Measurements from ENCODE around the gene TUBGCP5.
"Not testable (repeated sequence)": the region's sequence is repeated elsewhere in the genome, so short reads cannot be mapped to it uniquely, and the experiment has no call there.

Gene TUBGCP5

DNA sequence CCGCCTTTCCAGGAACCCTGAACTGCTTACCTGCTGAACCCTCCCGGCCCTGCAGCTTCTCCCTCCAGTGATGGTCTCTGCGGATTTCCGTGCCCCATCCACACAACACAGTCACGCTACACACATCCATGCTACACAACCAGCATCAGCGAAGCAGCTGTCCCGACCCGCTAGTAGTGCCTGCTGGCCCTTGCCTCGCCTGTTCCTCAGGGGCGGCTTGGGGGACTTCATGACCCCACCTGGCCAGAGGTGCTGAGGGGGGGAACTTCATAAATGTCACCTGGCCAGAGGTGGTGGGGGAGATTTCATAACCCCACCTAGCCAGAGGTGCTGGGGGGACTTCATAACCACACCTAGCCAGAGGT lies 530 bp upstream of the TUBGCP5 start:
- no peak for DNase-seq

GRCh38 chr15:23038726-23039142 lies 635 bp downstream of the TUBGCP5 start:
- DNase-seq, result no peak

DNA sequence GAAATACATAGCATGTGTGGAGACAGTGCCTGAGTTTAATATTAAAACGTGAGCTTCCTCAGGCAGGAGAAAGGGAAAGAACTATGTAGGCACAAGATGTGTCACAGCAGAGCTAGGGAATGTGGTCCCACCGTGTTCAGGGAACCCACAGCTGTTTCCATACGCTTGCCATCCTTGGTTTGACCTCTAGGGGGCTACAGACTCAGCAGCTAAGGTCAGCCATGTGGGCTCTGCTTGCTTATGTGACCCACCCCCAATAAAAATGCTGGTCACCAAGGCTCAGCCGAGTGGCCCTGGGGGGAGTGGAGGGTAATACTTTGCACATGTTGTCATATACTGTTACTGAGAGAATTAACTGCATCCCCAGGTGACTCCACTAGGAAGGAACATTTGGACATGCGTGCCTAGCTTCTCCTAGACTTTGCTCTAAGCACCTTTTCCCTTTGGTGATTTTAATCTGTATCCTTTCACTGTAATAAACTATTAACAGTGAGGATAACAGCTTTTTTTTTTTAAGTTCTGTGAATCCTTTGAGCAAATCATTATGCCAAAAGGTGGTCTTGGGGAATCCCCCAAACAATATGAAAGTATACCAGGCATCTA lies 3.3 kb downstream of the TUBGCP5 start:
- no peak for DNase-seq

- DNase-seq, result no peak
Observed at GRCh38 chr15:23033979-23034378, 5.4 kb downstream of the TUBGCP5 start.

DNA sequence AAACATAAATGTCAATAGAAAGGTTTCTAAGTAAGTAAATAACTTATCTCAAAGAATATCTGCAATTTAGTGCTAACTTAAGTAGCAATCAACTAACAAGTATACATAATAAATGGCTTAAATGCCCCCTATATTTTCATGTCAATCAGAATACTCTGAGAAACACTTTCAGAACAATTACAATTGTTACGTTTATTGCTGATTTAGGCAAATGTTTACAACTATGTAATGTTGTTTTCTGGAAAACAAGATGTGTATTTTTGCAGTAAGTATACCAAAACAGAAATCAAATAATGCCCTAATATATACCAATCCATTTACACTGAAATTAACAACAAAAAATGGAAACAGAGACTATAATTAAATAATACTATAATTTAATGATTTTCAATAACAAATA lies 13.2 kb downstream of the TUBGCP5 start:
- DNase-seq, result no peak

DNA sequence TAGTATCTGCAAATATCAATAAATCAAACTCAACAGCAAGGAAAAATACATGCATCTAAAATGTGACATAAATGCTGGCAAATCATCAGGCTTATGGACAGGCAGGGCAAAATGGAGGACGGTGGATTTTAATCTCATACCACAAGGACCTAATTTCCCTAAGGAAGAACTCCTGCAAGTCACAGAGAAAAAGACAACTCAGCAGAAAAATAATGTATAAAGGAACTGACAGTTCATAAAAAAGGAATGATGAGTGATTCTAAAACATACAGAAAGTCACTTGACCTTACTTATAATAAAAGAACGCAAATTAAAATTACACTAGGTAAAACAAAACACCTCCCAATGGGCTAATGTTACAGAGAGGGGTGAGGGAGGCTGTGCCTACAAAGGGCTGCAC lies 17.2 kb downstream of the TUBGCP5 start:
- no peak for DNase-seq

DNA sequence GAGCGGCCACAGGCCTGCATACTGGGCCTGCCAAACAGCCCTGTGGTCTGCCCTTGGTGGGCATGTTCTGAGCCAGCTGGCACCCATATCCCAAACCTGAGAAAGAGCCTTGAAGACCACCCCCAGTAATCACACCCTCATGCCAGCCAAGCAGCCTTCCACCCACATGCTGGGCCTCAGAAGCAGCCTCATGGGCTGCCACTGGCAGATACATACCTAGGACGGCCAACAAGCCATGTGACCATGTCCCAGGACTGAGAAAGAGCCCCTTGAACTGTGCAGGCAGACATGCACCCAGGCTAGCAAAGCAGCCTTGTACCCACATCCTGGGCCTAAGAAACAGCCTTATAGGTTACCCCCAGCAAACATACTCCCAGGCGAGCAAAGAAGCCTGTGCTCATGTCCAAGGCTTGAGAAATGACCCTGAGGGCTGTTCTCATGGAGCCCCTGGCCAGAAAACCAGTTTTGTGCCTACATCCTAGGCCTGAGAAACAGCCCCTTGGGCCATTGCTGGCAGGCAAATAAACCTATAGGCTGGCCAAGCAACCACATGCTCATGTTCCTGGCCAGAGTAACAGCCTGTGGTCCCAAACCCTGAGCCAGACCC lies 24.9 kb downstream of the TUBGCP5 start:
- no peak for DNase-seq

GRCh38 chr15:23013681-23014080 lies 25.7 kb downstream of the TUBGCP5 start:
- no peak for DNase-seq

GRCh38 chr15:23012616-23013015 lies 26.8 kb downstream of the TUBGCP5 start:
- DNase-seq, result not testable (repeated sequence)

DNA sequence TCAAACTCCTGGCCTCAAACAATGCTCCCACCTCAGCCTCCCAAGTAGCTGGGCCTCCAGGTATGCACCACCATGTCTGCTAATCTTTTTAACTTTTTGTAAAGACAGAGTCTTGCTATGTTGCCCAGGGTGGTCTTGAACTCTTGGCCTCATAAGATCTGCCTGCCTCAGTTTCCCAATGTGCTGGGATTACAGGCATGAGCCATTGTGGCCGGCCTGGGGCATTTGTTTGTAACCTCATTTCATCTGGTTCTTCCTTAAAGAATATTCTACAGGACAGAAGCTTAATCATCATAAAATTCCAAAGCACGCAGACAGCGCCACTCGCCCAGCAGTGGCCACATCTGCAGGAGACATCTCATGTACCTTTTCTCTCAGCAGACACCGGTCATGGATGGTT lies 35.6 kb downstream of the TUBGCP5 start:
- DNase-seq, result no peak

- DNase-seq, result no peak
Observed at GRCh38 chr15:23002920-23003319, 36.4 kb downstream of the TUBGCP5 start.

- DNase-seq, result no peak
Observed at GRCh38 chr15:22995795-22996194, 43.6 kb downstream of the TUBGCP5 start.

- no peak for DNase-seq
Observed at GRCh38 chr15:22992024-22992326, 47.4 kb downstream of the TUBGCP5 start.

DNA sequence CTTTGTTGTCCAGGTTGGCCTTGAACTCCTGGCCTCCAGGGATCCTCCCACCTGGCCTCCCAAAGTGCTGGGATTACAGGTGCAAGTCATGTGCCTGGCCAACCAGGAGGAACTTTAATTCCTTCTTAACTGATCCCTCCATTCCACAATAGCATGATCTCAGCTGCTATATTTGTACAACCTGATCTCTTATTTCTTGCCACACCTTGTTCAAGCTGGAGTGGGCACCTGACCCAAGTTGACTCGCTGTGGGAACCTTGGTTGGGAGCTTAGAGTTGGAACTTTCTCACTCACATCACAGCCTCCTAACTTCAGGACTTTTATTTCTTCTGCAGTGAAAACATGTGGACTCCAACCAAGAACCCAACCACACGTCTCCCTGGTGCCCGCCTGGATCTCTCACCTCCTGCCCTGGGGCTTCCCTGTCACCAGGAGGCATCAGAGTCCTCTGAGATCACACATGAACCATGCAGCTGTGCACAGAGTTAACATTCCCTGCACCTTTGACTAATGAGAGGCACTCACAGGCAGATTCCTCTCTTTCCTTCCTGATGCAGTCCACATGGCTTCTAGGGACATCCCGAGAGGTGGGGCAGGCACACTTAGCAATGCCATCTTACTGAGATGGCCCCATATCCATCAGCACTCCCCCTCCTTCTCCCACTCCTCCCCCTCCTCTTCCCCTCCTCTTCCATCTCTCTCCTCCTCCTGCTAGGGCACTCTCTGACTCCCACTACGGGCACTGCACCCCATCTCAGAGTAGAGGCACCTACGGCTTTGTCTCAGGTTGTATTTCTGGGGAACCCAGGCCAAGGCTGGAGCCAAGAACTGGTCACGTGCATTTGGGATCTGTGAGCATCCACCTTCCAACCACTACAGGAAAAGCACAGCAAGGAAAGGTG lies 49.5 kb downstream of the TUBGCP5 start:
- DNase-seq, result no peak

GRCh38 chr15:22988811-22989210 lies 50.6 kb downstream of the TUBGCP5 start:
- DNase-seq, result no peak

GRCh38 chr15:22981931-22982330 lies 57.4 kb downstream of the TUBGCP5 start:
- DNase-seq, result not testable (repeated sequence)

- DNase-seq, result no peak
Observed at GRCh38 chr15:22981051-22981840, 58.1 kb downstream of the TUBGCP5 start.

DNA sequence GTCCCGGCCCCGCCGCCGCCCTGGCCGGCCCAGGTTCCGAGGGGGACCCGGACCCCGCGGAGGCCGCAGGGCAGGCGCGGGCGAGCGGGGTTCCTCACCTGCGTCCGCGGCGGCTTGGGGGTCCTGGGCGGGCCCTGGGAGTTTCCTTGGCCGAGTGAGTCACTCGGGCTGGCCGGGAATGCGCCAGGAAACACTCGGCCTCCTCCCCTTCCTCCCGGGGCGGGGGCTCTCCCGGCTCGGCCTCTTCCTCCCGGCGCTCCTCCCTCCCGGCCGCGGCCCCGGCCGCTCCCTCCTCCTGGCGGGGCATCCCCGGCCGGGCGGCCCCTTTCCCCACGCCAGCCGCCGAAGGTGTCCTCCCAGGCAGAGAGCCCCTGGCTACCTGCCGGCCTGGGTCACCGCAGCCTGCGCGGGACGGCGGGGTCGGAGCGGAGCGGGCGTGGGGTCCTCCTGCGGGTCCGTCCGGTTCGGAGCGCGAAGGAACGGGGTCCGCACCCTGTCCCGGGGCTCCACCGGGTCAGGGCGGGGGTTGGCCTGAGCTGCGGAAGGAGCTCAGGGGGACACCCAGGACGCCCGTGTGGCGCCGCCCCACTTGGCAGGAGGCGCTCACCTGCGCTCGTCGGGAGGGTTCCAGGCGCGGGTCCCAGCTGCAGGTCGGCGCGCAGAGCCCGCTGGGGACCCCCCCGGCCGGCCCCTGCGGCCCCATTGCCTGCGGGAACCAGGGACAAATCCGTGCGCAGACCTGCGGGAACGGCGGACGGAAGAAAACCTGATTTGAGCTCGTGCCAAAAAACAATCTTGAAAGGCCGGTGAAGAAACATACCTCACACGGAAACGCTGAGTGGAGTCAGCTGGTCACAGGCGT lies 58.9 kb downstream of the TUBGCP5 start, which contains the start of gene CYFIP1:
TSS of gene CYFIP1 (minus strand) at position 180 of the 862 bp plus-strand sequence. CDS start 33,083 bp downstream, outside the sequence.
- no peak for DNase-seq

- DNase-seq, result no peak
Observed at GRCh38 chr15:22979238-22980188, 59.9 kb downstream of the TUBGCP5 start.

- DNase-seq, result no peak
Observed at GRCh38 chr15:22978691-22979237, 60.6 kb downstream of the TUBGCP5 start.

DNA sequence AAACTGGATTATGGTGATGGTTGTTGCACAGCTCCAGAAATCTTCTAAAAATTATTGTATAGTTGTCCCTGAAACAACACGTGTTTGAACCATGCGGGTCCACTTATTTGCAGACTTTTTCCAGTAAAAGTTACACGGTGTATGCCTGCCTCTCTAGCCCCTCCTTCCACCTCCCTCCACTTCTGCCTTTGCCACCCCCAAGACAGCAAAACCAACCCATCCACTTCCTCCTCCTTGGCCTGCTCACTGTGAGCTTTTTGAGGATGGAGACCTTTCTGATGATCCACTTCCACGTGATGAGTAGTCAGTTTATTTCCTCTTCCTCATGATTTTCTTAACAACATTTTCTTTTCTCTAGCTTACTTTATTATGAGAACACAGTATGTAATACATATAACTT lies 64.6 kb downstream of the TUBGCP5 start:
- no peak for DNase-seq

All from NCI-H187 treated with DMSO at 0.1 percent for 48 hours (cell line).